Stomach (tissue), 9 donors: ENCODE measurements around the gene ACYP2. TPM values are rescaled to one million over a fixed set of nuclear protein-coding genes. Genes with fewer than 3 reads are reported as not detected.

ENCODE experiments used
- DNase-seq, 2 donors: peaks; one replicate each; pipeline versions ENCODE4 v3.0.0 to v3.0.0-alpha.2; 2013 to 2019
- H3K27ac ChIP-seq, 5 donors: fragments of 200-600 bp in 4 of 5; sonication (generic) in 4 of 5; one replicate each; pipeline ENCODE4 v1.5.1; 2013 to 2019; ENCODE audit warnings: mild to moderate bottlenecking in 1 of 5, moderate library complexity in 1 of 5
- H3K27me3 ChIP-seq, 3 donors: fragments of 200-600 bp; sonication (generic); one replicate each; pipeline ENCODE4 v1.5.1; 2017 to 2019; ENCODE audit warnings: mixed run types in 1 of 3
- H3K36me3 ChIP-seq, 4 donors: fragments of 200-600 bp; sonication (generic); 1 replicate in 3 of 4; 2 replicates in 1 of 4; pipeline ENCODE4 v1.5.1; 2016 to 2019
- H3K4me1 ChIP-seq, 4 donors: fragments of 200-600 bp; sonication (generic); one replicate each; pipeline ENCODE4 v1.5.1; 2016 to 2019
- H3K4me3 ChIP-seq, 4 donors: fragments of 200-600 bp; sonication (generic) in 3 of 4; one replicate each; pipeline ENCODE4 v1.5.1; 2016 to 2019; ENCODE audit warnings: mild to moderate bottlenecking in 1 of 4
- H3K9me3 ChIP-seq, 4 donors: fragments of 200-600 bp; sonication (generic); one replicate each; pipeline ENCODE4 v1.5.1; 2016 to 2019
- CTCF ChIP-seq, 7 experiments: fragments of 450-650 bp in 4 of 7; fragments of 200-600 bp in 3 of 7; sonication (generic) in 3 of 7; IDR thresholded peaks; one replicate each; pipeline ENCODE4 v1.5.1; 2016 to 2019; ENCODE audit warnings: antibody characterized with exemption in 7 of 7, control low read depth in 2 of 7, mild to moderate bottlenecking in 1 of 7
- EP300 ChIP-seq: sonication (generic); formaldehyde crosslinking; IDR thresholded peaks from one replicate; pipeline ENCODE4 v1.6.1; 2017; ENCODE audit warnings: antibody characterized with exemption
- POLR2A ChIP-seq, 4 donors: fragments of 450-650 bp; IDR thresholded peaks; one replicate each; pipeline ENCODE4 v1.6.1; 2016; ENCODE audit warnings: antibody characterized with exemption in 4 of 4, control low read depth in 2 of 4, mild to moderate bottlenecking in 1 of 4, moderate library complexity in 1 of 4
- POLR2AphosphoS5 ChIP-seq, 3 donors: sonication (generic); formaldehyde crosslinking; IDR thresholded peaks; one replicate each; pipeline ENCODE4 v1.6.1; 2016; ENCODE audit warnings: antibody characterized with exemption in 3 of 3
- WGBS, 5 donors: extraction: QIAGEN DNeasy Blood & Tissue Kit in 3 of 5; methylation state at CpG; one replicate each; pipeline versions ENCODE4 v1.1.5 to v1.1.7; 2013 to 2018; 5-methylcytosine and 5-hydroxymethylcytosine counted together
- intact Hi-C: fragments of 100-400 bp; cut with DNase I; formaldehyde crosslinking; loops from one replicate; pipeline ENCODE4 v1.15.1; 2023; ENCODE audit warnings: low total_unique reads
- polyA plus RNA-seq, 3 donors: library from polyadenylated mRNA; stranded (reverse); fragments of 200-250 nt; gene quantifications; one replicate each; pipeline ENCODE4 v1.2.3, GENCODE V29; 2013
- total RNA-seq, 5 donors: library from RNA; depleted of rRNA; stranded (reverse); fragments of >200 nt; gene quantifications; one replicate each; pipeline versions ENCODE4 v1.1.0 to v1.2.3, GENCODE V29; 2014 to 2016
- donor health status: healthy with polysubstance abuse.
- donor health status: Bipolar disorder and iron deficiency.
- donor health status: healthy.

ACYP2 gene
- total and polyA plus RNA-seq, 8 donors = 4.3 to 42.0 (median 21.7) TPM

GRCh38 chr2:54341656-54342055 is 226.2 kb downstream of the ACYP2 start:
- Histone ChIP-seq H3K9me3 (no peaks in the 10 kb centered on the region), H3K4me3 (no peak overlapping the region), H3K36me3 (no peaks in the 10 kb centered on the region), H3K27ac (no peak overlapping the region), H3K27me3 (no peaks in the 10 kb centered on the region), H3K4me1 (peaks cover 0 to 4% (median 1%) of the 10 kb centered on the region in 4 donors)
- no peak for TF ChIP-seq POLR2A (IDR thresholded peaks at IDR 0.05)
- no peak for TF ChIP-seq CTCF (IDR thresholded peaks at IDR 0.05)
- TF ChIP-seq POLR2AphosphoS5 (IDR thresholded peaks at IDR 0.05) = no peak
- no peak for TF ChIP-seq EP300
- DNase-seq = no peak
- intact Hi-C loops = no loop called here
- WGBS, 5 donors = 75 to 97% (median 90%) methylated on average over 1 of the region's 1 CpG

GRCh38 chr2:54342603-54343002 is 227.2 kb downstream of the ACYP2 start:
- no peaks in the 10 kb centered on the region for H3K36me3 ChIP-seq
- TF ChIP-seq POLR2A (IDR thresholded peaks at IDR 0.05) = no peak
- no peak for TF ChIP-seq EP300
- no peak for TF ChIP-seq CTCF (IDR thresholded peaks at IDR 0.05)
- TF ChIP-seq POLR2AphosphoS5 (IDR thresholded peaks at IDR 0.05) = no peak
- H3K27ac ChIP-seq = no peak overlapping the region
- 86 to 93% (median 88%) methylated on average over 2 of the region's 2 CpGs for WGBS, 5 donors
- H3K27me3 ChIP-seq = no peaks in the 10 kb centered on the region
- H3K4me1 ChIP-seq = no peaks in the 10 kb centered on the region
- no peak overlapping the region for H3K4me3 ChIP-seq
- intact Hi-C loops = no loop called here
- H3K9me3 ChIP-seq = no peaks in the 10 kb centered on the region
- no peak for DNase-seq

GRCh38 chr2:54347622-54348021 is 232.2 kb downstream of the ACYP2 start:
- no peak overlapping the region for H3K27ac ChIP-seq
- TF ChIP-seq POLR2A (IDR thresholded peaks at IDR 0.05) (no peak), EP300 (no peak), CTCF (IDR thresholded peaks at IDR 0.05) (no peak), POLR2AphosphoS5 (IDR thresholded peaks at IDR 0.05) (no peak)
- intact Hi-C loops = no loop called here
- no peaks in the 10 kb centered on the region for H3K27me3 ChIP-seq
- H3K36me3 ChIP-seq = no peaks in the 10 kb centered on the region
- H3K4me3 ChIP-seq = no peak overlapping the region
- H3K4me1 ChIP-seq = no peaks in the 10 kb centered on the region
- no peak for DNase-seq
- no peaks in the 10 kb centered on the region for H3K9me3 ChIP-seq
- WGBS, 5 donors = 83 to 93% (median 87%) methylated on average over 3 of the region's 3 CpGs

GRCh38 chr2:54348646-54349045 is 233.2 kb downstream of the ACYP2 start:
- TF ChIP-seq CTCF (IDR thresholded peaks at IDR 0.05) (no peak), POLR2A (IDR thresholded peaks at IDR 0.05) (no peak), EP300 (no peak), POLR2AphosphoS5 (IDR thresholded peaks at IDR 0.05) (no peak)
- 24 to 41% (median 36%) methylated on average over 2 of the region's 2 CpGs for WGBS, 5 donors
- H3K36me3 ChIP-seq = no peaks in the 10 kb centered on the region
- no peaks in the 10 kb centered on the region for H3K27me3 ChIP-seq
- H3K4me1 ChIP-seq = no peaks in the 10 kb centered on the region
- DNase-seq = peak in 1 of 2 donors; percentile 52
- intact Hi-C loops = no loop called here
- no peak overlapping the region for H3K27ac ChIP-seq
- H3K4me3 ChIP-seq = no peak overlapping the region
- no peaks in the 10 kb centered on the region for H3K9me3 ChIP-seq
